ENCODE data around the gene NAGK. TPM values are rescaled to one million over a fixed set of nuclear protein-coding genes. Genes with fewer than 3 reads are reported as not detected.

Gene NAGK
- polyA plus RNA-seq, 1 donor (not counting 4 experiments of a cell fraction or from before 2014, with no cell fraction given) = 61.5 TPM

DNA sequence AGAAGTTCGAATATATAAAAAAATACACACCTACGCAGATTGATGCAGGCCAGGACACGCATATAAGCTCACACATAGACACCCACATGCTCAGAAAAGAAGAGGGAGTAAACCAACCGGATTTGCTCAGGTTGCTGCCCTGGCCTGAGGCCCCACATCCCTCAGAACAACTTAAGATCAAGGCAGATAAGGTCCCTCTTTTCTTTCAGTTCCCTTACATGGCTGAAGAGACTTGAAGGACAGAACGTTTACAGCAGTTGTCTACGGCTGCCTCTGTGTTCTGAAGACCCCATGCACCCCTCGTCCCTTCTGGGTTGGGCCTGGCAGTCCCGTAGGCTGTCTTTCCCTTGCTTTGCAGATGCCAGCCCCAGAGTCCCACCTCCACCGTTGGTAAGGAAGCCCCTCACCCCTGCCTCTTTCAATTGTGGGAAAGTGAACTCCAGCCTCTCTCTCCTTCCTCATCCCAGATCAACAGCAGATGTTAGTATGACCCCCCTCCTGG lies 4.3 kb upstream of the NAGK start:
- no peak overlapping the region for H3K4me3 ChIP-seq (ENCODE audit: control insufficient read depth in 2 of 3, extremely low read depth in 1 of 3, insufficient read depth in 2 of 3, low read depth in 1 of 3, low read length in 3 of 3)
- no peaks in the 10 kb centered on the region for H4K20me1 ChIP-seq (ENCODE audit: control insufficient read depth, extremely low read depth, insufficient read depth, low read length)
- DNase-seq (ENCODE audit: low read depth, low spot score) = no peak
- H3K9ac ChIP-seq (ENCODE audit: control insufficient read depth, extremely low read depth, insufficient read depth, low read length) = no peak overlapping the region
- no peaks in the 10 kb centered on the region for H3K79me2 ChIP-seq (ENCODE audit: control insufficient read depth, insufficient read depth, low read length)
- no peak overlapping the region for H3K27ac ChIP-seq (ENCODE audit: control insufficient read depth, insufficient read depth, low read length)
- TF ChIP-seq, protein P1, sequence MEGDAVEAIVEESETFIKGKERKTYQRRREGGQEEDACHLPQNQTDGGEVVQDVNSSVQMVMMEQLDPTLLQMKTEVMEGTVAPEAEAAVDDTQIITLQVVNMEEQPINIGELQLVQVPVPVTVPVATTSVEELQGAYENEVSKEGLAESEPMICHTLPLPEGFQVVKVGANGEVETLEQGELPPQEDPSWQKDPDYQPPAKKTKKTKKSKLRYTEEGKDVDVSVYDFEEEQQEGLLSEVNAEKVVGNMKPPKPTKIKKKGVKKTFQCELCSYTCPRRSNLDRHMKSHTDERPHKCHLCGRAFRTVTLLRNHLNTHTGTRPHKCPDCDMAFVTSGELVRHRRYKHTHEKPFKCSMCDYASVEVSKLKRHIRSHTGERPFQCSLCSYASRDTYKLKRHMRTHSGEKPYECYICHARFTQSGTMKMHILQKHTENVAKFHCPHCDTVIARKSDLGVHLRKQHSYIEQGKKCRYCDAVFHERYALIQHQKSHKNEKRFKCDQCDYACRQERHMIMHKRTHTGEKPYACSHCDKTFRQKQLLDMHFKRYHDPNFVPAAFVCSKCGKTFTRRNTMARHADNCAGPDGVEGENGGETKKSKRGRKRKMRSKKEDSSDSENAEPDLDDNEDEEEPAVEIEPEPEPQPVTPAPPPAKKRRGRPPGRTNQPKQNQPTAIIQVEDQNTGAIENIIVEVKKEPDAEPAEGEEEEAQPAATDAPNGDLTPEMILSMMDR (optimal IDR thresholded peaks at IDR 0.05 in 1 of 3, IDR thresholded peaks at IDR 0.05 in 1 of 3, conservative IDR thresholded peaks at IDR 0.05 in 1 of 3; ENCODE audit: extremely low read depth in 1 of 3, insufficient read depth in 2 of 3, low read length in 3 of 3) = no peak
- no peak for TF ChIP-seq EZH2 (IDR thresholded peaks at IDR 0.05; ENCODE audit: low read length)
- peak; percentile 49 for FAIRE-seq
- H3K4me2 ChIP-seq (ENCODE audit: control insufficient read depth, extremely low read depth, insufficient read depth, low read depth, low read length) = peak overlapping the region; percentile 57
- H3K27me3 ChIP-seq (ENCODE audit: control insufficient read depth, extremely low read depth, insufficient read depth, low read length) = no peaks in the 10 kb centered on the region
- H3K4me1 ChIP-seq (ENCODE audit: control insufficient read depth, extremely low read depth, insufficient read depth, low read length) = peaks cover 29% of the 10 kb centered on the region
- H2AFZ ChIP-seq (ENCODE audit: control insufficient read depth, low read length) = peak overlapping the region; percentile 70
- dilution Hi-C loops (cut with MboI; ENCODE audit: extremely low pct_ligation_motif_present, low sequenced_read_pairs) = no loop called here
- no peaks in the 10 kb centered on the region for H3K36me3 ChIP-seq (ENCODE audit: control insufficient read depth in 2 of 2, extremely low read depth in 1 of 2, insufficient read depth in 2 of 2, low read length in 2 of 2)
- no peaks in the 10 kb centered on the region for H3K9me1 ChIP-seq (ENCODE audit: control insufficient read depth, extremely low read depth, insufficient read depth, low read length)
- no peaks in the 10 kb centered on the region for H3K9me3 ChIP-seq (ENCODE audit: control insufficient read depth, low read depth, low read length)

DNA sequence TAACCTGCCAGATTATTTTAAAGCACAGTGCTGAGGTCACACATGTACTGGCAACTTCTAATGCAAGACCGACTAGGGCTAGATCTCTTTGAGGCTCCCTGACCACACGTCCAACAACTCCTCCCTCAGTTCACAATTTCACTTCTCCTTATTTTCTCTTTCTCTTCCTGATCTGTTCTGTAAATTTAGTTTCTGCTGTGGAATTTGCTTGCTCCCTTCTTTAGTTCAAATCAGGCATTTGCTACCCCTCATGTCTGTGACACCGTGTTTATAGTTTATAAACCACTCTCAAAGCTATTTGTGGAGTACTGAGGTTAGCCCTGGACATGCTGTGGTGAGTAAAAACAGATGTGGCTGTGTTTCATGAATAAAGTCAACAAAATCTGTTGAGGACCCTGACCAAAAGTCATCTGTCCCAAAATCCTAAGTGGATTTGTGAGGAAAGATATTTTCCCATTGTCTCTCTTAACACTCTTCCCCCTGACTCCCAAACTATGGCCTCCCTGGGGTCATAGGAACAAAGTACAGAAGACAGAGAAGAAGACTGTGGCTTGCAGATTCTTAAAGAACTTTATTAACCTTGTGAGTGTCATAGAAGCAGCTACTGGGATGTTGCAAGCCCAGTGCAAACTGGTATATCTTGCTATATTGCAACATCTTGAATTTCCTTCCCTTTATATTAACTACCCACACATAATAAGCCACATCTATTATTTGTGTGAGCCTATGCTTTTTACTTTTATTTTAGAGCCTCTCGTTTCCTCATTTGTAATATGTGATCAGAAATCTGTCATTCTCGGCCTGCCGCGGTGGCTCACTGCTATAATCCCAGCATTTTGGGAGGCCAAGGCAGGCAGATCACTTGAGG lies 3.5 kb upstream of the NAGK start:
- H3K9ac ChIP-seq (ENCODE audit: control insufficient read depth, extremely low read depth, insufficient read depth, low read length) = no peak overlapping the region
- H3K79me2 ChIP-seq (ENCODE audit: control insufficient read depth, insufficient read depth, low read length) = peaks cover 4% of the 10 kb centered on the region
- FAIRE-seq (no peak), DNase-seq (ENCODE audit: low read depth, low spot score) (no peak)
- peaks cover 37% of the 10 kb centered on the region for H3K4me1 ChIP-seq (ENCODE audit: control insufficient read depth, extremely low read depth, insufficient read depth, low read length)
- H3K9me3 ChIP-seq (ENCODE audit: control insufficient read depth, low read depth, low read length) = no peaks in the 10 kb centered on the region
- no peak for TF ChIP-seq EZH2 (IDR thresholded peaks at IDR 0.05; ENCODE audit: low read length)
- TF ChIP-seq, protein P1 (optimal IDR thresholded peaks at IDR 0.05 in 1 of 3, IDR thresholded peaks at IDR 0.05 in 1 of 3, conservative IDR thresholded peaks at IDR 0.05 in 1 of 3; ENCODE audit: extremely low read depth in 1 of 3, insufficient read depth in 2 of 3, low read length in 3 of 3) = no peak
- H3K27ac ChIP-seq (ENCODE audit: control insufficient read depth, insufficient read depth, low read length) = no peak overlapping the region
- dilution Hi-C loops (cut with MboI; ENCODE audit: extremely low pct_ligation_motif_present, low sequenced_read_pairs) = no loop called here
- no peak overlapping the region for H2AFZ ChIP-seq (ENCODE audit: control insufficient read depth, low read length)
- peaks cover 2% of the 10 kb centered on the region for H3K9me1 ChIP-seq (ENCODE audit: control insufficient read depth, extremely low read depth, insufficient read depth, low read length)
- H3K4me3 ChIP-seq (ENCODE audit: control insufficient read depth in 2 of 3, extremely low read depth in 1 of 3, insufficient read depth in 2 of 3, low read depth in 1 of 3, low read length in 3 of 3) = no peak overlapping the region
- no peaks in the 10 kb centered on the region for H3K27me3 ChIP-seq (ENCODE audit: control insufficient read depth, extremely low read depth, insufficient read depth, low read length)
- no peaks in the 10 kb centered on the region for H3K36me3 ChIP-seq (ENCODE audit: control insufficient read depth in 2 of 2, extremely low read depth in 1 of 2, insufficient read depth in 2 of 2, low read length in 2 of 2)
- no peaks in the 10 kb centered on the region for H4K20me1 ChIP-seq (ENCODE audit: control insufficient read depth, extremely low read depth, insufficient read depth, low read length)
- H3K4me2 ChIP-seq (ENCODE audit: control insufficient read depth, extremely low read depth, insufficient read depth, low read depth, low read length) = no peak overlapping the region

Data from keratinocyte (primary cell).